RCC 7860 (cell line): ENCODE measurements around the gene RAB7A.
"Not testable (repeated sequence)": the region's sequence is repeated elsewhere in the genome, so short reads cannot be mapped to it uniquely, and the experiment has no call there.

Experiments used
- DNase-seq: peaks from one replicate; pipeline ENCODE4 v3.0.0-alpha.2; 2015; ENCODE audit warnings: low spot score
- FAIRE-seq: peaks from 2 replicates; lab custom pipeline; 2012; peaks lifted over from hg19 to GRCh38; lab: Jason Lieb, UNC

Gene RAB7A

GRCh38 chr3:128710816-128711433 lies 15.1 kb upstream of the RAB7A start:
- FAIRE-seq (no peak), DNase-seq (no peak)

- FAIRE-seq: no peak
- DNase-seq: no peak
Measured at GRCh38 chr3:128712848-128713247, 13.1 kb upstream of the RAB7A start.

DNA sequence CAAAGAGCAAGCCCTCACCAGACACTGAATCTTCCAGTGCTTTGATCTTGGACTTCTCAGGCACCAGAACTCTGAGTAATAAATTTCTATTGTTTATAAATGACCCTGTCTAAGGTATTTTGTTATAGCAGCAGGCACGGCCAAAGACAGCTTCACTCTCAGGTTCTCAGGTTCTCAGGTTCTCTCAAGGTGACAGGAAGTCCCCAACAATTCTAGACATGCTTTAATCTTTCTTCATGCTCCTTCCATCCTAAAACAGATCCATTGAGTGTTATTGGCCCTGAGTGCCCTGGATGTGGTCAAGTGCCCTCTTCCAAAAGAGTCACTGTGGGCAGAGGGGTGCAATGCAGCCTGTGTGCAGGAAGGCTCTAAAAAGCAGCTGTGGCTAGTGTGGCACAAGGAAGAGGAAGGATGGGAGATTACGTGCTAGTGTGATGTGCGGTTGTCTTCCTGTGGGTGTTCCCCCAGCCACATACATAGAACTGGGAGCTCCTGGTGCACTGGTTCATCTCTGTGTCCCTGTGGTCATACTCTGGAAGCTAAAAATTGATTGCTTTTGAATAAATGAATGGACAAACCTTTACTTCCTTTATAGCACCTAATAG lies 11.0 kb upstream of the RAB7A start:
- FAIRE-seq (no peak), DNase-seq (no peak)

DNA sequence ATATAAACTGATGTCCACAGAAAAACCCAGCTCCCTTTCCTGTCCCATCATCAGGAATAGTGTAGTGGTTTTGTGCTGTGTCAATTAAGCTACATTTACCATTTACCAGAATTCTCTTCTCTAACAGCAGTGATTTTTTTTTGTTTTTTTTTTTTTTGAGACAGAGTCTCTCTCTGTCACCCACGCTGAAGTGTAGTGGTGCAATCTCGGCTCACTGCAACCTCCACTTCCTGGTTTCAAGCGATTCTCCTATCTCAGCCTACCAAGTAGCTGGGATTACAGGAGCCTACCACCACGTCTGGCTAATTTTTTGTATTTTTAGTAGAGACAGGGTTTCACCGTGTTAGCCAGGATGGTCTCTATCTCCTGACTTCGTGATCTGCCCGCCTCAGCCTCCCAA lies 7.1 kb upstream of the RAB7A start:
- not testable (repeated sequence) for FAIRE-seq, DNase-seq

DNA sequence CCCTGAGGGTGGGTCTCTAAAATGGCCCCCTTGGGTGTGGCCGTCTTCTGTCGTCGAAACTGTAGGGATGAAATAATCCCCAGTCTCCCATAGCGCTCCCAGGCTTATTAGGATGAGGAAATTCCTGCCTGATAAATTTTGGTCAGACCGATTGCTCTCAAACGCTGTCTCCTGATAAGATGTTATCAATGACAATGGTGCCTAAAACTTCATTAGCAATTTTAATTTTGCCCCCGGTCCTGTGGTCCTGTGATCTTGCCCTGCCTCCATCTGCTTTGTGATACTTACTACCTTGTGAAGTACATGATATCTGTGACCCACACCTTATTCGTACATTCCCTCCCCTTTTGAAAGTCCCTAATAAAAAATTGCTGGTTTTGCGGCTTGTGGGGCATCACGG lies 5.1 kb upstream of the RAB7A start:
- FAIRE-seq: no peak

DNA sequence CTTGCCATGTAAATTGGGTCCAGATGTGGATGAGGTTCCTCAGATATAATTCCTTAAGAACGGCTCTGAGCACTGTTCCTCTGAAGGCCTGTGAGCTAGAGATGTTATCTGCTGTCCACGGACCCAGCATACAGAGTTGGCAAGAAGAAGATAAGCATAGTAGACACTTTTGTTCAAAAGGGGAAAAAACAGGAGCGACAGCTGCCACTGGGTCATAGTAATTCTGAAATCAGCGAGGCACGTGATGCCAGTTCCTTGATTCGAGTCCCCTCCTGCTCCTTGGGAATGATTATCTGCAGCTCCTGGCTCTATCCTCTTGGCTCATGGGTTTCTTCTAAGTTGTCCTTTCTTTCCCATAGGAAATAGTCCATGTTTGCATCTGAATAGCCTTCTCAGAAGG lies 2.5 kb upstream of the RAB7A start:
- DNase-seq: no peak
- FAIRE-seq: no peak

More for the DNA sequence above, 5.1 kb upstream of the RAB7A start:
- DNase-seq: no peak

GRCh38 chr3:128725547-128726022 lies 398 bp upstream of the RAB7A start:
- DNase-seq: no peak
- no peak for FAIRE-seq

GRCh38 chr3:128727059-128727458 lies 1.1 kb downstream of the RAB7A start:
- DNase-seq: no peak
- no peak for FAIRE-seq

DNA sequence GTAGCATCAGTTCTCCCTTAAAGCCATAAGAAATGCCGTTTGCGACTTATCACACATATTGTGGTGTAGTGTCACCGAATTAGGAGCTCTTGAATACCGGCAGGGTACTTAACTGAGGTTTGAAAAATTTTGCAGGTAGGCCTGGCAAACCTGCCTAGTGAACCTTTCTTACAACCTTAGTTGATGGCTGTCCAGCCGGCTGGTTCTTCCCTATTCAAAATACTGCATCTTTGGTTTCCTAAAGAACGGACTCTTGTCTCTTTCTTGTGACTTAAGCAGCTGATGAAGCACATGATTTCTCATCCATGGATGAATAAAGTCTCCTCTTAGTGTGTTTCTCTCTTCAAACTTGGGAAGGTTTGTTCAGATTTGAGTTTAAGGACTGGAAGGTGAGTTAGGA lies 1.5 kb downstream of the RAB7A start:
- DNase-seq: no peak
- no peak for FAIRE-seq

DNA sequence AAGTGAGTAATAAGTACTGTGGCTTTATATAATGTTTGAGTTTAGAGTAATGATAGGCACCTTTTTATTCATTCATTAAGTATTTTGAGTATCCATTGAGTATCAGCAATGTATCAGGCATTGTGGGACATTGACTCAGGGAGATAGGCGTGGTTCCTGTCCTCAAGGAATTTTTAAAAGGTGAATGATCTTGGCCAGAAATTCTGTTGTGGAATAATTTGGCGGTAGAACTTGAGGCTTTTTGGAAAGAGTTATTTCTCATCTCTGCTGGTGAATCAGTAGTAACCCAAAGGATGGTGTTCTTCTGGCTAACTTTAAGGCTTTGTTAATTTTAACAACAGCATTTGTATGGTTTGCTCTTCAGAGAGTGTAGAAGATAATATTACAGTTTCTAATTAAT lies 2.0 kb downstream of the RAB7A start:
- FAIRE-seq (no peak), DNase-seq (no peak)

- not testable (repeated sequence) for FAIRE-seq
Measured at GRCh38 chr3:128728521-128728920, 2.5 kb downstream of the RAB7A start.

DNA sequence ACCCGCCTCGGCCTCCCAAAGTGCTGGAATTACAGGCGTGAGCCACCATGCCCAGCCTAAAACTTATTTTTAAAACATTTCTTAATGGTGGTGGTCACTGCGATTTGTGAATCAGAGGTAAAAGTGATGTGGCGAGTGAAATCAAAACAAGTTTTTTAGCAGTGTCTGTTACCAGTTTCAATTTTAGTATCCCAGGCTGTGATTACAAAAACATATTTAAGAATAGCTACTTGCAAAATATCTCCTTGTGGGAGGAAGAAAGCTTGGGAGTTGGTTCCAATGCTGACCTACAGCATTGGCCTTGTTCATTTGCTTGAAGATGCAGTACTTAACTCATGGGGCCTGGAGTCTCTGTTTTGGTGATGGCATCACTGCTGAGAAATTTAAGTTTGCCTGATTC lies 4.5 kb downstream of the RAB7A start:
- no peak for DNase-seq

More at GRCh38 chr3:128728521-128728920, 2.5 kb downstream of the RAB7A start:
- DNase-seq: not testable (repeated sequence)

DNA sequence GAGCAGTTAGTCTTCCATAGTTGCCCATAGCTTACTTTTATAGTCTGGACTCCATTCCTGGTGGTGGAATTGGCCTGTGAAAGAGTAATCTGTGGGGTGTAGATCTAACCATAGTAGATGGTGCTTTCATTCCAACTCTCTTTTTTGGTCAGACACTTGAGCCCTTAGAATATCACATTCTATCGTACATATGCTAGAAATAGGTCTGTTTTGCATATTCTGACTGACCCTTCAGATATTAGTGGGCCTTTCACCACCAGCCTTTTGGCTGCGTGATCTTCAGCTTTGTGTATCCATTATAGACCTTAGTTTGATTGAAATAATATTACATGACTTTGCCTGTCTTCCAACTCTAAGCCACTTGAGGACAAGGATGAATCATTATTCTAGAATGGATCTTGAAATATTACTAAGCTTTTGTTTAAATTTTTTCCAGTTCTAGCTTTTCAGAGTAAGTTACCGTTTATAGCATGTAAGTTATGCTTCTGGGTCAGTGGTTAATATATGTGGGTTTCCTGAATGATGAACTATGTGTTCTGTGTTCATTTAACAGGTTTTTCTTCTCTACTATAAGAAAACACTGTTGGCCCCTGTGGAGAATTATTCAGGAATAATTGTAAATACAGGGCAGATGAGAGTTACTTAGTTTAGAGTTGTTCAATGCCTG lies 8.7 kb downstream of the RAB7A start:
- no peak for FAIRE-seq
- no peak for DNase-seq

More for the DNA sequence above, 4.5 kb downstream of the RAB7A start:
- no peak for FAIRE-seq

GRCh38 chr3:128735287-128735686 lies 9.3 kb downstream of the RAB7A start:
- DNase-seq (no peak), FAIRE-seq (no peak)

DNA sequence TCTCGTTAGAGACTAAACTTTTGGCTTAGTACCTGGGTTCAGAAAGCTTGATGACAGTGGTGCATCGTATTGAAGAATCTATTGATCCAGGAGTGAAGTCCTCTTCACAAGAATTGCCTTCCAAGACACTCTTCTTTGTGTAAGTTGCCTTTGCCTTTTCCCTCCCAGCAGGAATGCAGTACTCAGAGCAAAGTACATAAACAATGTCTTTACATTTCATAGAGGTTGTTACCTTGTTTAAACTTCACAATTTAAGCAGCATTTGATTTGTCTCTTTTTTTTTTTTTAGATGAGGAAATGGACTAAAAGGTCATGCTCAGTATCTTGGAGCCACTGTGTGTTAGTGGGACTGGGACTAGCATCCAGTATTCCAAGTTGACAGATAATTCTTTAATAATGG lies 9.9 kb downstream of the RAB7A start:
- no peak for FAIRE-seq

GRCh38 chr3:128736601-128737000 lies 10.6 kb downstream of the RAB7A start:
- FAIRE-seq (no peak), DNase-seq (no peak)

More for the DNA sequence above, 9.9 kb downstream of the RAB7A start:
- DNase-seq: no peak

DNA sequence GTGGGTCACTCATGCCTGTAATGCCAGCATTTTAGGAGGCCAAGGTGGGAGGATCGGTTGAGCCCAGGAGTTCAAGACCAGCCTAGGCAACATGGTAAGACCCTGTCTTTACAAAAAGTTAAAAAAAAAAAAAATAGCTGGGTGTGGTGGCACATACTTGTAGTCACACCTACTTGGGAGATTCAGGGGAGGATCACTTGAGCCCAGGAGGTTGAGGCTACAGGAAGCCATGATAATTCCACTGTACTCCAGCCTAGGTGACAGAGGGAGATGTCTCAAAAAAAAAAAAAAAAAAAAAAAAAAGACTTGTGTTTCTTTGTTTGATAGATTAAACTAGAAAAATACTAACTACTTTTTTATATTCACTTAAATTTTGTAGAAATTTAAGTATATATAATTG lies 14.6 kb downstream of the RAB7A start:
- DNase-seq: no peak
- no peak for FAIRE-seq

- FAIRE-seq (no peak), DNase-seq (no peak)
Measured at GRCh38 chr3:128742821-128743594, 17.0 kb downstream of the RAB7A start.

- FAIRE-seq (no peak), DNase-seq (no peak)
Measured at GRCh38 chr3:128745742-128746141, 19.8 kb downstream of the RAB7A start.

DNA sequence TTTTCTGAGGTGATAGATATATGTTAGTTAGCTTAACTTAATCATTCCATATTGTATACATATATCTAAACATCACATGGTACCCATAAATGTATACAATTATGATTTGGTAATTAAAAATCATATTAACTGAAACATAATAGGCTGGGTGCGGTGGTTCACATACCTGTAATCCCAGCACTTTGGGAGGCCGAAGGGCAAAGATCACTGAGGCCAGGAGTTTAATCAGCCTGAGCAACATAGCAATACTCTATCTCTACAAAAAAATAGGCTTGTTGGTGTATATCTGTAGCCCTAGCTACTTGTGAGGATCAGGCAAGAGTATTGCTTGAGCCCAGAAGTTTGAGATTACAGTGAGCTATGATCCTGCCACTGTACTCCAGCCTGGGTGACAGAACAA lies 20.9 kb downstream of the RAB7A start:
- DNase-seq: no peak
- no peak for FAIRE-seq

DNA sequence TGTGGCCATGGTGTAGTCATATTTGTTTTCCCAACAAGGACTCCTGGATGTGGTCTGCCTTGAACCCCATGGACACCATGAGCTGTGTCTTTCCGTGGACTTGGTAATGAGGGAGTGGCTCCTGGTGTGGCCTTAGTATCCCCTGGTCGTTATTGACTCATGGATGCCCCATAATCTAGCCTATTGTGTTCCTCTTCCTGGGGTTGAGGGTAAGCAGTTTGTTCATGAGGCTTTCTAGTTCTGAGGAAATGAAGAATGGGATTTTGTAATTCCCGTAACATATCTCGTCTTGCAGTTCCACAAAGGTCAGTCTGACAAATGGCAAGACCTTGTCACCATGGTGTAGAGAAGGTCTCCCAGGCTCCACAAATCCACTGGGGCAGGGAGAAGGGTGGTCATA lies 22.6 kb downstream of the RAB7A start:
- DNase-seq (no peak), FAIRE-seq (no peak)
